Right atrium auricular region (tissue), 2 donors: ENCODE measurements around the gene C16orf78. TPM values are rescaled to one million over a fixed set of nuclear protein-coding genes. Genes with fewer than 3 reads are reported as not detected.

Source experiments
- DNase-seq: peaks from one replicate; pipeline ENCODE4 v3.0.0-alpha.2; 2019; ENCODE audit warnings: low spot score
- H3K27ac ChIP-seq, 2 donors: fragments of 200-600 bp; sonication (generic); 1 replicate in 1 of 2; 2 replicates in 1 of 2; pipeline ENCODE4 v1.5.1; 2016 to 2019
- H3K27me3 ChIP-seq, 2 donors: fragments of 200-600 bp; sonication (generic); one replicate each; pipeline versions ENCODE4 v1.5.1 to v1.6.0; 2017 to 2019
- H3K36me3 ChIP-seq: fragments of 200-600 bp; sonication (generic); one replicate; pipeline ENCODE4 v1.5.1; 2016
- H3K4me1 ChIP-seq, 2 donors: fragments of 200-600 bp; sonication (generic); one replicate each; pipeline versions ENCODE4 v1.5.1 to v1.6.0; 2017 to 2019
- H3K4me3 ChIP-seq, 2 donors: fragments of 200-600 bp; sonication (generic); 1 replicate in 1 of 2; 2 replicates in 1 of 2; pipeline ENCODE4 v1.5.1; 2017 to 2019; ENCODE audit warnings: mild to moderate bottlenecking in 1 of 2, moderate library complexity in 1 of 2
- H3K9me3 ChIP-seq, 2 donors: fragments of 200-600 bp; sonication (generic); one replicate each; pipeline ENCODE4 v1.5.1; 2019
- CTCF ChIP-seq, 2 donors: fragments of 200-600 bp; sonication (generic); IDR thresholded peaks; one replicate each; pipeline ENCODE4 v1.5.1; 2019; ENCODE audit warnings: antibody characterized with exemption in 2 of 2
- total RNA-seq, 2 donors: library from RNA; depleted of rRNA; stranded (reverse); fragments of >200 nt; gene quantifications; one replicate each; pipeline ENCODE4 v1.1.0, GENCODE V29; 2016

The C16orf78 gene
- total RNA-seq, 2 donors from 2014 or later, result not detected

DNA sequence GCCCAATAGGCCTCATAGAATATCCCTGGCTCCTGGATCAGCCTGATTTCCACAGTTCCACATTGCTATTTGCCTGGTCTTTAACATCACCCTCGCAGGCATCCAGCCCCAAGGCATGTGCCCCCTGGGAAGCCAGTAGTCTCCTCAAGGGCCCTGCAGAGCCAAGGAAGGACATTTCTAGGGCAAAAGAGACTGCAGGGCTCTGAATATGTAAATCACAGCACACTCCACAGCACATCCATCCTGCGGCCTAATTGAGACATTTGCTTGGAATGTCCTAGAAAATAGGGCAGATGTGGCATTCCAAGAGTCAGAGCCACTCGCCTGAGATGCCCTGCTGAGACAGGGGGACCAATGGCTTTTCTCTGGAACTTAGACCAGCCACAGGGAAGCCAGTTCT is 11.4 kb upstream of the C16orf78 start:
- DNase-seq, result no peak
- Histone ChIP-seq H3K27me3 (no peaks in the 10 kb centered on the region), H3K4me1 (no peaks in the 10 kb centered on the region), H3K36me3 (no peaks in the 10 kb centered on the region), H3K4me3 (no peak overlapping the region), H3K9me3 (no peaks in the 10 kb centered on the region), H3K27ac (no peak overlapping the region)
- no peak for TF ChIP-seq CTCF (IDR thresholded peaks at IDR 0.05)

DNA sequence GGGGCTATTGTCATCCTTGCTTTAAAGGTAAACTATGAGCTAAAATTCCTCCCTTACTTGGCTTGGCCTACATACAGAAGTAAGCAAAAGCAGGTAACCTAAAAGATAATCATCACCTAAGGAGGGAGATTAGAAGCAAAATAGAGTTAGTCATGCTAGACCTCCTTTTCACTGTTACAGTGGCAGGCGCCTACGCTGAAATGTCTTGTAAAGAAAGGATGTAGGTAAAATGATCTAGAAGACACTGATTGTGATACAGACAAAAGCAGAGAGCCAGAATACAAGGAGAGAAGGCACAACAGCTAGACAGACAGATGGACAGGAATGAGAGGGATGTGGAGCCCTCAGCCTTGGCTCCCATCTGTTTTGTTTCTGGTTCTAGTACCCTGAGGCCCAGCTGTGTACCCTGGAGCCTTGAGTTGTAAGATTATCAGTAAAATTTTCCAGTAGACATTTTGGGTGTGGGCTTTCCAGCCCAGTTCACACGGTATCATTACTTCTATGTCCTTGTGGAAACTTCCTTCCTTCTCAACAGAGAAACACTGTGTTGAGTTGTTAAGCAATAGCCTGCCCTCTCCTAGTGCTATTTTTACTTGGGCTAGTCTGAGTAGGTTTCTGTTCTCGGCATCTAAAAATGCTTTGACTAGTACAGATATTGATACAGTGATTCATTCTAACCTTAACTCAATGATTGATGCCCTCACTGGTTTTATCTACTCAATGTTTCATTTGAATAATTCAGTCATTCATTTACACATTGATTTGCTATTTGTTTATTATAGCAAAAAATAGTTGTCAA is 7.7 kb upstream of the C16orf78 start:
- H3K27ac ChIP-seq, result no peak overlapping the region
- no peaks in the 10 kb centered on the region for H3K9me3 ChIP-seq
- no peaks in the 10 kb centered on the region for H3K4me1 ChIP-seq
- TF ChIP-seq CTCF (IDR thresholded peaks at IDR 0.05), result no peak
- DNase-seq, result no peak
- H3K27me3 ChIP-seq, result no peaks in the 10 kb centered on the region
- H3K36me3 ChIP-seq, result no peaks in the 10 kb centered on the region
- no peak overlapping the region for H3K4me3 ChIP-seq

GRCh38 chr16:49366669-49367068 is 6.9 kb upstream of the C16orf78 start:
- no peaks in the 10 kb centered on the region for H3K9me3 ChIP-seq
- H3K4me3 ChIP-seq, result no peak overlapping the region
- no peaks in the 10 kb centered on the region for H3K36me3 ChIP-seq
- no peak overlapping the region for H3K27ac ChIP-seq
- H3K27me3 ChIP-seq, result no peaks in the 10 kb centered on the region
- no peaks in the 10 kb centered on the region for H3K4me1 ChIP-seq
- DNase-seq, result no peak
- TF ChIP-seq CTCF (IDR thresholded peaks at IDR 0.05), result no peak

GRCh38 chr16:49369651-49370611 is 3.7 kb upstream of the C16orf78 start:
- no peak overlapping the region for H3K4me3 ChIP-seq

DNA sequence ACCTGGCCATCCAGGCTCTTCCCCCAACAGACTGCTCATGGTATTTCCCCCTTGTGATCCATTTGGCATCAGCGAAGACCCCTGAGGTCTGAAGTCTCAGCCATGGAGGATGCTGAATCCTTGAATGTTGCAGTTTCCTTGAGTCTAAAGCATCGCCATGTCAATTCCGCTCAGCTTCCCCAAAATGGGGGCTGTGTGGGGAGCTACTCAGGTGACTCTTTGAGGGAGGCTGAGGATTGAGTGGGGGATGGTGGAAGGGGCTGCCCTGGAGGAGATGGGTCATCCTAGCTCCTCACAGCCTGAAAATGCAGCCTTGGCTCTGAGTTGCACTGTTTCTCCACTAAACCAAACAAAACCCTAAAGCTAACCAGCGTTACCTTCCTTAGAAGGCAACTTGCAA is 2.6 kb downstream of the C16orf78 start:
- Histone ChIP-seq H3K27me3 (no peaks in the 10 kb centered on the region), H3K27ac (no peak overlapping the region), H3K4me3 (no peak overlapping the region), H3K4me1 (no peaks in the 10 kb centered on the region), H3K9me3 (no peaks in the 10 kb centered on the region), H3K36me3 (no peaks in the 10 kb centered on the region)
- DNase-seq, result no peak
- TF ChIP-seq CTCF (IDR thresholded peaks at IDR 0.05), result no peak

More at GRCh38 chr16:49369651-49370611, 3.7 kb upstream of the C16orf78 start:
- no peak overlapping the region for H3K27ac ChIP-seq
- H3K27me3 ChIP-seq, result no peaks in the 10 kb centered on the region
- no peak for TF ChIP-seq CTCF (IDR thresholded peaks at IDR 0.05)
- H3K36me3 ChIP-seq, result no peaks in the 10 kb centered on the region
- H3K4me1 ChIP-seq, result no peaks in the 10 kb centered on the region
- no peak for DNase-seq
- H3K9me3 ChIP-seq, result no peaks in the 10 kb centered on the region
